Heart right ventricle (tissue), 16 donors: Measurements from ENCODE around the gene DMAC2. TPM values are rescaled to one million over a fixed set of nuclear protein-coding genes. Genes with fewer than 3 reads are reported as not detected.

Experiments used
- ATAC-seq, 8 donors: fragments of 200-7000 bp; cut with Tn5 transposase; one replicate each; pipeline ENCODE4 v1.9.1; 2020; ENCODE audit warnings: mild to moderate bottlenecking in 8 of 8, moderate library complexity in 8 of 8, moderate number of reproducible peaks in 1 of 8
- DNase-seq, 2 donors: peaks; one replicate each; pipeline ENCODE4 v3.0.0-alpha.2; 2020
- H3K27ac ChIP-seq, 10 donors: fragments of 200-600 bp; sonication (generic) in 2 of 10; one replicate each; pipeline versions ENCODE4 v1.5.0 to v1.8.0; 2020 to 2022; ENCODE audit warnings: mild to moderate bottlenecking in 3 of 10
- H3K27me3 ChIP-seq, 7 donors: fragments of 200-600 bp; one replicate each; pipeline ENCODE4 v1.8.0; 2021 to 2022; ENCODE audit warnings: mild to moderate bottlenecking in 2 of 7
- H3K36me3 ChIP-seq, 9 donors: fragments of 200-600 bp; sonication (generic) in 1 of 9; one replicate each; pipeline versions ENCODE4 v1.5.0 to v1.8.0; 2020 to 2022; ENCODE audit warnings: mild to moderate bottlenecking in 2 of 9
- H3K4me1 ChIP-seq, 9 donors: fragments of 200-600 bp; sonication (generic) in 1 of 9; one replicate each; pipeline versions ENCODE4 v1.5.0 to v1.8.0; 2020 to 2022; ENCODE audit warnings: mild to moderate bottlenecking in 4 of 9
- H3K4me3 ChIP-seq, 10 donors: fragments of 200-600 bp; sonication (generic) in 2 of 10; one replicate each; pipeline versions ENCODE4 v1.5.0 to v1.8.0; 2020 to 2022; ENCODE audit warnings: mild to moderate bottlenecking in 7 of 10, moderate library complexity in 2 of 10
- H3K9me3 ChIP-seq, 11 donors: fragments of 200-600 bp in 10 of 11; sonication (generic) in 2 of 11; one replicate each; pipeline versions ENCODE4 v1.5.0 to v1.8.0; 2013 to 2022; ENCODE audit warnings: mild to moderate bottlenecking in 2 of 11, control low read depth in 1 of 11, moderate library complexity in 1 of 11
- WGBS, 2 donors: extraction: QIAGEN DNeasy Blood & Tissue Kit; methylation state at CpG; one replicate each; pipeline ENCODE4 v1.1.7; 2013; ENCODE audit warnings: inconsistent platforms in 1 of 2; 5-methylcytosine and 5-hydroxymethylcytosine counted together
- intact Hi-C, 10 donors: fragments of 100-400 bp; cut with DNase I; formaldehyde crosslinking; loops; one replicate each; pipeline versions ENCODE4 v1.11.1 to v1.14.2; 2022
- polyA plus RNA-seq, 2 donors: library from polyadenylated mRNA; stranded (reverse); fragments of 200-250 nt; gene quantifications; one replicate each; pipeline ENCODE4 v1.2.3, GENCODE V29; 2013
- total RNA-seq, 10 donors: library from RNA; stranded (reverse); fragmentation: NEBNext Ultra II Directional in 3 of 10; extraction: Animal tissue kit (Norgen Biotek cat#: 25700) in 3 of 10; gene quantifications; one replicate each; pipeline versions ENCODE4 v1.2.1 to v1.2.4, GENCODE V29; 2021 to 2023
- TF ChIP-seq, protein P1 (sequence below), 9 donors: fragments of 200-600 bp; sonication (generic) in 2 of 9; IDR thresholded peaks; one replicate each; pipeline versions ENCODE4 v1.5.0 to v1.8.0; 2021 to 2022; ENCODE audit warnings: antibody characterized with exemption in 9 of 9, mild to moderate bottlenecking in 5 of 9, moderate library complexity in 1 of 9
- donor health status: Arrhythmogenic right ventricular cardiomyopathy.
- donor health status: ischemic (EF 13 %, LVEDD 7.1; RV severe dilation, severe dysfunction).
- donor health status: healthy with polysubstance abuse.
- donor health status: DM: no; HTN: yes; CAD: no.
- donor health status: DM: no; HTN: no; CAD: no.
- donor health status: ischemic (EF 25% LVEDD 6.9; RV normal size, moderate dysfunction).
- donor health status: ischemic (EF 25% LVEDD 5.7; RV mildly dilated, moderate dysfunction).
- donor health status: healthy.
- donor health status: DM: yes; HTN: yes; CAD: no.
- donor health status: Ischemic cardiomyopathy.
- donor health status: ischemic (EF 35%, LVEDD 5.7; RV mildly dilated, moderate dysfunction).
- donor health status: nonischemic (EF 11% LVEDD 7.7; RV severe dilation, severe dysfunction).
- donor health status: DM: yes; HTN: yes; CAD: no.
- donor health status: PGD.
- donor health status: ischemic (EF 29% LVEDD 5.4; RV normal size, mild dysfunction).
- donor health status: nonischemic (EF 23%, LVEDD 6.1; RV moderate dilation, normal function).

Gene DMAC2
- total and polyA plus RNA-seq, 12 donors: 80.8 to 139 (median 103) TPM

GRCh38 chr19:41415154-41415571 is 24.5 kb downstream of the DMAC2 start:
- ATAC-seq: no peak
- Histone ChIP-seq H3K4me1 (peaks cover 8 to 41% (median 24%) of the 10 kb centered on the region in 9 donors), H3K4me3 (no peak overlapping the region), H3K9me3 (no peaks in the 10 kb centered on the region), H3K36me3 (peaks cover 4 to 95% (median 44%) of the 10 kb centered on the region in 9 donors), H3K27ac (no peak overlapping the region), H3K27me3 (no peaks in the 10 kb centered on the region)
- WGBS, 2 donors: 79% methylated on average over 9 of the region's 9 CpGs
- TF ChIP-seq, protein P1, sequence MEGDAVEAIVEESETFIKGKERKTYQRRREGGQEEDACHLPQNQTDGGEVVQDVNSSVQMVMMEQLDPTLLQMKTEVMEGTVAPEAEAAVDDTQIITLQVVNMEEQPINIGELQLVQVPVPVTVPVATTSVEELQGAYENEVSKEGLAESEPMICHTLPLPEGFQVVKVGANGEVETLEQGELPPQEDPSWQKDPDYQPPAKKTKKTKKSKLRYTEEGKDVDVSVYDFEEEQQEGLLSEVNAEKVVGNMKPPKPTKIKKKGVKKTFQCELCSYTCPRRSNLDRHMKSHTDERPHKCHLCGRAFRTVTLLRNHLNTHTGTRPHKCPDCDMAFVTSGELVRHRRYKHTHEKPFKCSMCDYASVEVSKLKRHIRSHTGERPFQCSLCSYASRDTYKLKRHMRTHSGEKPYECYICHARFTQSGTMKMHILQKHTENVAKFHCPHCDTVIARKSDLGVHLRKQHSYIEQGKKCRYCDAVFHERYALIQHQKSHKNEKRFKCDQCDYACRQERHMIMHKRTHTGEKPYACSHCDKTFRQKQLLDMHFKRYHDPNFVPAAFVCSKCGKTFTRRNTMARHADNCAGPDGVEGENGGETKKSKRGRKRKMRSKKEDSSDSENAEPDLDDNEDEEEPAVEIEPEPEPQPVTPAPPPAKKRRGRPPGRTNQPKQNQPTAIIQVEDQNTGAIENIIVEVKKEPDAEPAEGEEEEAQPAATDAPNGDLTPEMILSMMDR (IDR thresholded peaks at IDR 0.05): no peak
- intact Hi-C loops: no loop called here
- no peak for DNase-seq

DNA sequence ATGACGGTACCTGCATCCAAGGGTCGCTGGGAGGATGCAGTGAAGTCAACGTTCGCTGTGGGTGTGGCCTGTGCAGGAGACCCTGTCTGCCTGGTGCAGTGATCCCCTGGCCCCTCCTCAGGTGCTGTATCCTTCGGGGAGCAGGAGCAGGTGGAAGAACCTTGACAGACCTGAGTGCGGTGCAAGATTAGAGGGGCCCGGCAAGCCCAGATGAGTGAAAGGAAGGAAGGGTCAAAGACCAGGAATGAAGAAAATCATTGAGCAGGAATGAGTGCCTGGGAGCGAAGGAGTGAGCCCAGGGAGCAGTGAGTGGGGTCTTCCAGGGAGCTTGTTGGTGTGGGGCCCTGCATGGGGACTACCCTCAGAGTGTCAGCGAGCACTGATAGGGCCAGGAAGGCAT is 25.3 kb downstream of the DMAC2 start:
- intact Hi-C loops: no loop called here
- H3K4me1 ChIP-seq: peaks cover 12 to 41% (median 29%) of the 10 kb centered on the region in 9 donors
- H3K9me3 ChIP-seq: no peaks in the 10 kb centered on the region
- TF ChIP-seq, protein P1 (IDR thresholded peaks at IDR 0.05): no peak
- no peaks in the 10 kb centered on the region for H3K27me3 ChIP-seq
- WGBS, 2 donors: 87 to 90% methylated on average over 9 of the region's 9 CpGs
- peaks cover 4 to 88% (median 37%) of the 10 kb centered on the region in 9 donors for H3K36me3 ChIP-seq
- no peak overlapping the region for H3K27ac ChIP-seq
- DNase-seq (no peak), ATAC-seq (no peak)
- H3K4me3 ChIP-seq: no peak overlapping the region

GRCh38 chr19:41413947-41414346 is 25.8 kb downstream of the DMAC2 start:
- intact Hi-C loops: no loop called here
- WGBS, 2 donors: 91 to 93% methylated on average over 10 of the region's 10 CpGs
- Histone ChIP-seq H3K4me1 (peaks cover 14 to 43% (median 34%) of the 10 kb centered on the region in 9 donors), H3K27me3 (no peaks in the 10 kb centered on the region), H3K36me3 (peaks cover 0 to 83% (median 32%) of the 10 kb centered on the region in 9 donors), H3K4me3 (no peak overlapping the region), H3K9me3 (no peaks in the 10 kb centered on the region), H3K27ac (no peak overlapping the region)
- DNase-seq (no peak), ATAC-seq (no peak)
- TF ChIP-seq, protein P1 (IDR thresholded peaks at IDR 0.05): no peak

DNA sequence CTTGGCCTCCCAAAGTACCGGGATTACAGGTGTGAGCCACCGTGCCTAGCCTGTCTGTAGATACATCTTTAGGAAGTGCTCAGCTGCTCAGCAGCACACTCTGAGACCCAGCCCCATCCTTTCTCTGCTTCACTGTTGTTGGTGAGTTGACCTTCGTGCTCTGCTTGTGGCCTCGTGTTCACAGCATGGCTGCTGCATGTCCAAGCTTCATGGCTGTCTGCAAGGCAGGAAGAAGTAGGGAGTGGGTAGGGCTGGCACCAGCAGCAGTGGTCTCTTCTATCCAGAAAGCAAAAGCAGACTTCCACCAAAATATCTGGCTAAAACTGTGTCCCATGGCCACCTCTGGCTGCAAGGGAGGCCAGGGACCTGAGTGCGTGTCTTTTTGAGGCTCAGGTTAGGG is 26.8 kb downstream of the DMAC2 start:
- ATAC-seq (no peak), DNase-seq (no peak)
- H3K27me3 ChIP-seq: no peaks in the 10 kb centered on the region
- H3K36me3 ChIP-seq: peaks cover 0 to 73% (median 27%) of the 10 kb centered on the region in 9 donors
- H3K4me3 ChIP-seq: no peak overlapping the region
- TF ChIP-seq, protein P1 (IDR thresholded peaks at IDR 0.05): no peak
- no peaks in the 10 kb centered on the region for H3K9me3 ChIP-seq
- 97 to 100% methylated on average over 5 of the region's 5 CpGs for WGBS, 2 donors
- intact Hi-C loops: no loop called here
- peaks cover 22 to 53% (median 44%) of the 10 kb centered on the region in 9 donors for H3K4me1 ChIP-seq
- peak overlapping the region in 4 of 10 donors; percentile 67 to 81 (median 78) for H3K27ac ChIP-seq
